ENCODE measurements around the gene MACF1. TPM values are rescaled to one million over a fixed set of nuclear protein-coding genes. Genes with fewer than 3 reads are reported as not detected.

Gene MACF1
- total and polyA plus RNA-seq, 8 donors = 49.8 to 161 (median 89.1) TPM

DNA sequence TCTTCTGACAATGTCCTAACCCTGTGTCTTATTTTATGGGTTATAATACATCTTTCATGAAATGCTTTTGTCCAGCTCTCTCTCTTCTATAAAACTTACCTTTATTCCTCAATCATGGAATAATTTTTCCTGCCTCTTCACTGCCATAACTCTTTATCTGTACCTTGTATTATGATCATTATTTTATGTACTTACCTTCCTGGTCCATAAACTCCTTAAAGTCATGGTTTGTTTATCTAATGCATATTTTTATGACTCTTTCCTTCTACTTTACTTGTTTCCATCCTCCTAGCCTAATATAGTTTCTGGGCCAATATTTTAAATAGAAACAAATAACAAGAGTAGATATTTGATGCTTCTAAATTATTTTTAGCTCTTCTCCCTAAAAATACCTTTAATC, 221.1 kb downstream of the MACF1 start:
- DNase-seq = no peak
- no peak overlapping the region for H3K27ac ChIP-seq
- H3K4me3 ChIP-seq = no peak overlapping the region
- FAIRE-seq = no peak
- H3K9me3 ChIP-seq = no peaks in the 10 kb centered on the region
- ATAC-seq = no peak
- intact Hi-C loops (cut with DNase I) = no loop called here
- TF ChIP-seq, protein P1, sequence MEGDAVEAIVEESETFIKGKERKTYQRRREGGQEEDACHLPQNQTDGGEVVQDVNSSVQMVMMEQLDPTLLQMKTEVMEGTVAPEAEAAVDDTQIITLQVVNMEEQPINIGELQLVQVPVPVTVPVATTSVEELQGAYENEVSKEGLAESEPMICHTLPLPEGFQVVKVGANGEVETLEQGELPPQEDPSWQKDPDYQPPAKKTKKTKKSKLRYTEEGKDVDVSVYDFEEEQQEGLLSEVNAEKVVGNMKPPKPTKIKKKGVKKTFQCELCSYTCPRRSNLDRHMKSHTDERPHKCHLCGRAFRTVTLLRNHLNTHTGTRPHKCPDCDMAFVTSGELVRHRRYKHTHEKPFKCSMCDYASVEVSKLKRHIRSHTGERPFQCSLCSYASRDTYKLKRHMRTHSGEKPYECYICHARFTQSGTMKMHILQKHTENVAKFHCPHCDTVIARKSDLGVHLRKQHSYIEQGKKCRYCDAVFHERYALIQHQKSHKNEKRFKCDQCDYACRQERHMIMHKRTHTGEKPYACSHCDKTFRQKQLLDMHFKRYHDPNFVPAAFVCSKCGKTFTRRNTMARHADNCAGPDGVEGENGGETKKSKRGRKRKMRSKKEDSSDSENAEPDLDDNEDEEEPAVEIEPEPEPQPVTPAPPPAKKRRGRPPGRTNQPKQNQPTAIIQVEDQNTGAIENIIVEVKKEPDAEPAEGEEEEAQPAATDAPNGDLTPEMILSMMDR (IDR thresholded peaks at IDR 0.05) = no peak
- H3K4me1 ChIP-seq = no peaks in the 10 kb centered on the region
- no peaks in the 10 kb centered on the region for H3K27me3 ChIP-seq
- H3K36me3 ChIP-seq = peaks cover 4 to 50% (median 29%) of the 10 kb centered on the region in 3 donors

DNA sequence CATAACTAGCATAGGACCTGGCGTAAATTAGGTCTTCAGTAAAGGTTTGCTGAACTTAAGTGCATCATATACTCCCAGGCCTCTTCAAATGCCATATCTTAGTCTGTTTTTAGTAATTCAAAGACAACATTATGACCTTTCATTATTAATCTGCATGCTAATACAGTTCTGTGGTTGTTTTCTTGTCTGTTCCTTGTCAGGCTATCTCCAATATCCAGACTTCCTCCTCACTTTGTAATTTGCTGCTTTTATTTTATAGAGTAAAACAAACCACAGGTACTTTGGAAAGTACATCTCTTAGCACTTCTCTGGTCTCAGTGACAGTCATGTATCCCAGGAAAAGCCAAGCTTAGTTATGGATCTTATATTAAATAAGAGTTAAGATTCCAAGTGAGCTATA, 221.9 kb downstream of the MACF1 start:
- ATAC-seq = no peak
- Histone ChIP-seq H3K4me1 (no peaks in the 10 kb centered on the region), H3K27me3 (no peaks in the 10 kb centered on the region), H3K36me3 (peaks cover 4 to 53% (median 29%) of the 10 kb centered on the region in 3 donors), H3K9me3 (no peaks in the 10 kb centered on the region), H3K4me3 (no peak overlapping the region), H3K27ac (no peak overlapping the region)
- 96 to 97% methylated on average over 1 of the region's 1 CpG for WGBS, 2 donors
- FAIRE-seq = no peak
- intact Hi-C loops (cut with DNase I) = no loop called here
- TF ChIP-seq, protein P1 (IDR thresholded peaks at IDR 0.05) = no peak
- no peak for DNase-seq

DNA sequence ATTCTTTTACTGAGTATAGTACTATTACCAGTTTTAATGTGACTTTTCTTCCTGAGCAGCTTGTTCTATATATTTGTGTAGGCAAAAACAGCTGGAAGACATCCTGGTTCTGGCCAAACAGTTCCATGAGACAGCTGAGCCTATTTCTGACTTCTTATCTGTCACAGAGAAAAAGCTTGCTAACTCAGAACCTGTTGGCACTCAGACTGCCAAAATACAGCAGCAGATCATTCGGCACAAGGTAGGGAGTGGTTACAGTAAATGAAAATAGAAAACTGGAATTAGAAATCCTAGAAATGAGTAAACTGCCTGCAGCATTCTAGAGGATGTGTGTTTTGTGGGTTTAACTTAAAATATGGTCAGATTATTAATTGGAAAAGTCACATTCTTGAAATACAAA, 222.9 kb downstream of the MACF1 start:
- 6 to 7% methylated on average over 1 of the region's 1 CpG for WGBS, 2 donors
- no peak overlapping the region for H3K27ac ChIP-seq
- DNase-seq = no peak
- H3K4me3 ChIP-seq = no peak overlapping the region
- H3K4me1 ChIP-seq = no peaks in the 10 kb centered on the region
- no peaks in the 10 kb centered on the region for H3K9me3 ChIP-seq
- H3K36me3 ChIP-seq = peaks cover 4 to 52% (median 29%) of the 10 kb centered on the region in 3 donors
- no peak for FAIRE-seq
- peak in 1 of 4 donors; percentile 26 for ATAC-seq
- intact Hi-C loops (cut with DNase I) = no loop called here
- H3K27me3 ChIP-seq = no peaks in the 10 kb centered on the region
- TF ChIP-seq, protein P1 (IDR thresholded peaks at IDR 0.05) = no peak

DNA sequence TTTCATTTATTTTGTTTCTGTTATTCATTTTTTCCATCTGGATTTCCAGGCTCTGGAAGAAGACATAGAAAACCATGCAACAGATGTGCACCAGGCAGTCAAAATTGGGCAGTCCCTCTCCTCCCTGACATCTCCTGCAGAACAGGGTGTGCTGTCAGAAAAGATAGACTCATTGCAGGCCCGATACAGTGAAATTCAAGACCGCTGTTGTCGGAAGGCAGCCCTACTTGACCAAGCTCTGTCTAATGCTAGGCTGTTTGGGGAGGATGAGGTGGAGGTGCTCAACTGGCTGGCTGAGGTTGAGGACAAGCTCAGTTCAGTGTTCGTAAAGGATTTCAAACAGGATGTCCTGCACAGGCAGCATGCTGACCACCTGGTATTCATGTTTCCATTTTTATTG, 223.4 kb downstream of the MACF1 start:
- H3K36me3 ChIP-seq = peaks cover 4 to 51% (median 29%) of the 10 kb centered on the region in 3 donors
- H3K9me3 ChIP-seq = no peaks in the 10 kb centered on the region
- H3K27ac ChIP-seq = no peak overlapping the region
- TF ChIP-seq, protein P1 (IDR thresholded peaks at IDR 0.05) = no peak
- intact Hi-C loops (cut with DNase I) = no loop called here
- H3K27me3 ChIP-seq = no peaks in the 10 kb centered on the region
- no peaks in the 10 kb centered on the region for H3K4me1 ChIP-seq
- no peak overlapping the region for H3K4me3 ChIP-seq
- DNase-seq = no peak
- 96 to 98% methylated on average over 4 of the region's 4 CpGs for WGBS, 2 donors
- no peak for FAIRE-seq
- no peak for ATAC-seq

DNA sequence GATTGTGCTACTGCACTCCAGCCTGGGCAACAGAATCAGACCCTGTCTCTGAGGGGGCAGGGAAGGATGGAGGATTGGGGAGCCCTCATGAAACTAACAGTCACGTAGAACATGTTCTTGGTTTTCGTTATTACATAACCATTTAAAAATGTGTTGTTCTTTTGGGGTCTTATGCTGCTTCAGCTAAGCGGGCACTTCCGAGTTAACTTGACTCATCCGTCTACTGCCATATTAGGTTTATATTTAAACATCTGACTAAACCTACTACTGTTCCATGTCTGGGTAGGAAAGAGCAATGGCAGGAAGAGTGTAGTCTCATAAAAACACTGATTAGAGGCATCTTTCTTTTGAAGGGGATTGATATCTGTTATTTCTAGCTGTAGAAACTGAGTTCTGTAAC, 227.4 kb downstream of the MACF1 start:
- FAIRE-seq = no peak
- Histone ChIP-seq H3K4me3 (no peak overlapping the region), H3K27ac (no peak overlapping the region), H3K9me3 (no peaks in the 10 kb centered on the region), H3K27me3 (no peaks in the 10 kb centered on the region), H3K4me1 (peaks cover 0 to 17% (median 13%) of the 10 kb centered on the region in 3 donors), H3K36me3 (peaks cover 0 to 43% (median 32%) of the 10 kb centered on the region in 3 donors)
- intact Hi-C loops (cut with DNase I) = no loop called here
- DNase-seq = no peak
- TF ChIP-seq, protein P1 (IDR thresholded peaks at IDR 0.05) = no peak
- ATAC-seq = no peak
- WGBS, 2 donors = 96 to 98% methylated on average over 5 of the region's 5 CpGs

Measured in pancreas (tissue), 10 donors.